ENCODE measurements around the gene PHLDB3.

- no peak for TF ChIP-seq POLR2AphosphoS5 (IDR thresholded peaks at IDR 0.05)
- no peak for TF ChIP-seq CTCF (IDR thresholded peaks at IDR 0.05)
- TF ChIP-seq POLR2A (IDR thresholded peaks at IDR 0.05) = no peak
Measured at GRCh38 chr19:43467730-43468129, 36.8 kb downstream of the PHLDB3 start.

Data from breast epithelium (tissue), 3 donors.